Activated T-helper 1 cell treated with anti-CD3 and anti-CD28 coated beads, Interleukin-2, amount 50 U/mL, for 16 hours (primary cell): ENCODE data around the gene WBP2.
"Not testable (repeated sequence)": the region's sequence is repeated elsewhere in the genome, so short reads cannot be mapped to it uniquely, and the experiment has no call there.

Experiments
- DNase-seq, 2 donors: peaks; one replicate each; pipeline ENCODE4 v3.0.0-alpha.2; 2020; ENCODE audit warnings: low read depth in 1 of 2, low spot score in 1 of 2

The WBP2 gene

GRCh38 chr17:75868730-75869281 is 13.7 kb upstream of the WBP2 start:
- DNase-seq, result not testable (repeated sequence)

GRCh38 chr17:75865404-75866188 is 10.5 kb upstream of the WBP2 start:
- not testable (repeated sequence) for DNase-seq

GRCh38 chr17:75864887-75865286 is 9.8 kb upstream of the WBP2 start:
- DNase-seq, result not testable (repeated sequence)

GRCh38 chr17:75864448-75864871 is 9.3 kb upstream of the WBP2 start:
- no peak for DNase-seq

GRCh38 chr17:75861927-75862317 is 6.8 kb upstream of the WBP2 start:
- DNase-seq, result no peak

GRCh38 chr17:75859358-75859757 is 4.2 kb upstream of the WBP2 start:
- not testable (repeated sequence) for DNase-seq

- no peak for DNase-seq
These were observed 1.1 kb upstream of the WBP2 start for GRCh38 chr17:75856062-75856756.

GRCh38 chr17:75854881-75855309 is 240 bp downstream of the WBP2 start:
- no peak for DNase-seq

- no peak for DNase-seq
These were observed 910 bp downstream of the WBP2 start for GRCh38 chr17:75854101-75854748.

GRCh38 chr17:75853433-75853832 is 1.7 kb downstream of the WBP2 start:
- DNase-seq, result no peak

- not testable (repeated sequence) for DNase-seq
These were observed 3.5 kb downstream of the WBP2 start for GRCh38 chr17:75851693-75851991.

- no peak for DNase-seq
These were observed 4.0 kb downstream of the WBP2 start for GRCh38 chr17:75850928-75851692.

- DNase-seq, result no peak
These were observed 5.4 kb downstream of the WBP2 start for GRCh38 chr17:75849724-75850123.

- no peak for DNase-seq
These were observed 5.9 kb downstream of the WBP2 start for GRCh38 chr17:75849279-75849646.

- peak; percentile 69 to 82 for DNase-seq
These were observed 6.4 kb downstream of the WBP2 start for GRCh38 chr17:75848523-75849278.

GRCh38 chr17:75847614-75848522 is 7.3 kb downstream of the WBP2 start:
- DNase-seq, result no peak

GRCh38 chr17:75846692-75847613 is 8.2 kb downstream of the WBP2 start:
- no peak for DNase-seq

- DNase-seq, result no peak
These were observed 9.0 kb downstream of the WBP2 start for GRCh38 chr17:75845933-75846691.
